K562 (cell line): ENCODE measurements around the gene WASHC2A. TPM values are rescaled to one million over a fixed set of nuclear protein-coding genes. Genes with fewer than 3 reads are reported as not detected.
"Not testable (repeated sequence)": the region's sequence is repeated elsewhere in the genome, so short reads cannot be mapped to it uniquely, and the experiment has no call there.

Experiments used
- ATF1 ChIP-seq, 2 experiments: fragments of 450-650 bp in 1 of 2; IDR thresholded peaks; 2 replicates each; pipeline ENCODE4 v1.6.1; 2016; ENCODE audit warnings: missing compliant biosample characterization in 1 of 2, missing genetic modification characterization in 1 of 2
- CBFA2T2 ChIP-seq: fragments of 450-650 bp; conservative IDR thresholded peaks from 2 replicates; pipeline ENCODE4 v1.6.1; 2017; ENCODE audit warnings: mild to moderate bottlenecking
- CXXC5 ChIP-seq: fragments of 250-450 bp; sonication (Bioruptor Pico); IDR thresholded peaks from 2 replicates; pipeline ENCODE4 v1.8.0; 2022; ENCODE audit warnings: inconsistent platforms, mild to moderate bottlenecking, moderate library complexity
- ETS1 ChIP-seq: conservative IDR thresholded peaks from 2 replicates; pipeline ENCODE4 v1.6.1; 2011; ENCODE audit warnings: low read depth, mild to moderate bottlenecking, low read length; ENCODE audit not compliant: control insufficient read depth
- KDM5B ChIP-seq: fragments of 200-600 bp; sonication (generic); IDR thresholded peaks from 2 replicates; pipeline ENCODE4 v1.6.1; 2012; ENCODE audit warnings: low read depth, mild to moderate bottlenecking, moderate library complexity, low read length, control low read depth, inconsistent platforms; ENCODE audit not compliant: insufficient replicate concordance
- NKRF ChIP-seq: fragments of 450-650 bp; IDR thresholded peaks from 2 replicates; pipeline ENCODE4 v1.6.1; 2016; ENCODE audit warnings: borderline replicate concordance
- PHF8 ChIP-seq: fragments of 200-600 bp; sonication (generic); IDR thresholded peaks from 2 replicates; pipeline ENCODE4 v1.6.1; 2012; ENCODE audit warnings: mixed run types, mild to moderate bottlenecking, inconsistent platforms, low read length, moderate library complexity, borderline replicate concordance
- POLR2G ChIP-seq: fragments of 200-400 bp; formaldehyde crosslinking; IDR thresholded peaks from 2 replicates; pipeline ENCODE4 v1.6.1; 2017; ENCODE audit warnings: low read depth, mild to moderate bottlenecking, antibody characterized with exemption, low read length, moderate library complexity
- TFAP4 ChIP-seq: sonication (generic); formaldehyde crosslinking; IDR thresholded peaks from 2 replicates; pipeline ENCODE4 v1.8.0; 2022; ENCODE audit warnings: missing genetic modification reagents, mild to moderate bottlenecking, moderate library complexity, borderline replicate concordance
- TOE1 ChIP-seq, 2 experiments: fragments of 450-650 bp in 1 of 2; sonication (generic) in 1 of 2; formaldehyde crosslinking in 1 of 2; IDR thresholded peaks; 2 replicates each; pipeline versions ENCODE4 v1.7.1 to v1.8.0; 2016 to 2022; ENCODE audit warnings: borderline replicate concordance in 2 of 2, mild to moderate bottlenecking in 2 of 2, antibody characterized with exemption in 1 of 2, inconsistent platforms in 1 of 2, low read depth in 1 of 2, missing genetic modification reagents in 1 of 2, moderate library complexity in 1 of 2
- YY1 ChIP-seq, 3 experiments: IDR thresholded peaks; 2 replicates each; pipeline ENCODE4 v1.6.1; 2011; ENCODE audit warnings: low read length in 2 of 3, mild to moderate bottlenecking in 2 of 3, moderate library complexity in 2 of 3, borderline replicate concordance in 1 of 3, control low read depth in 1 of 3, low read depth in 1 of 3; ENCODE audit not compliant: insufficient read depth in 3 of 3, insufficient replicate concordance in 2 of 3, control insufficient read depth in 1 of 3, insufficient read length in 1 of 3; ENCODE audit errors: extremely low read depth in 1 of 3
- polyA plus RNA-seq, 8 experiments: library from polyadenylated mRNA; depleted of rRNA in 4 of 8; stranded (reverse) in 5 of 8; unstranded in 3 of 8; fragments of >200 nt; fragmentation: Nextera tagmentation in 2 of 8; fragmentation: Illumina TruSeq in 1 of 8; extraction: Ambion mirVana in 2 of 8; extraction: Trizol in 1 of 8; gene quantifications; 2 replicates each; pipeline versions ENCODE4 v1.2.1 to v1.2.3, GENCODE V29; 2011 to 2014; ENCODE audit warnings: inconsistent platforms in 1 of 8, missing spikeins in 1 of 8
- total RNA-seq, 7 experiments: library from RNA; depleted of rRNA in 6 of 7; stranded (reverse); fragments of >200 nt in 6 of 7; fragmentation: Illumina TruSeq in 2 of 7; extraction: Trizol in 2 of 7; gene quantifications; 2 replicates each; pipeline versions ENCODE4 v1.2.1 to v1.2.3, GENCODE V29; 2011 to 2021; ENCODE audit warnings: low replicate concordance in 1 of 7
- TF ChIP-seq, protein P1 (sequence below): sonication (generic); formaldehyde crosslinking; IDR thresholded peaks from 2 replicates; pipeline ENCODE4 v1.9.0; 2022; ENCODE audit warnings: mild to moderate bottlenecking, missing genetic modification reagents
- TF ChIP-seq, protein P2 (sequence below), 2 experiments: fragments of 450-650 bp; conservative IDR thresholded peaks; 2 replicates each; pipeline ENCODE4 v1.6.1; 2017; ENCODE audit warnings: mild to moderate bottlenecking in 2 of 2, moderate library complexity in 2 of 2

The WASHC2A gene
- total and polyA plus RNA-seq, 9 of the 15 experiments (the other 6 are each of a cell fraction or from before 2014, with no cell fraction given), result 4.7 to 42.2 (median 28.7) TPM

DNA sequence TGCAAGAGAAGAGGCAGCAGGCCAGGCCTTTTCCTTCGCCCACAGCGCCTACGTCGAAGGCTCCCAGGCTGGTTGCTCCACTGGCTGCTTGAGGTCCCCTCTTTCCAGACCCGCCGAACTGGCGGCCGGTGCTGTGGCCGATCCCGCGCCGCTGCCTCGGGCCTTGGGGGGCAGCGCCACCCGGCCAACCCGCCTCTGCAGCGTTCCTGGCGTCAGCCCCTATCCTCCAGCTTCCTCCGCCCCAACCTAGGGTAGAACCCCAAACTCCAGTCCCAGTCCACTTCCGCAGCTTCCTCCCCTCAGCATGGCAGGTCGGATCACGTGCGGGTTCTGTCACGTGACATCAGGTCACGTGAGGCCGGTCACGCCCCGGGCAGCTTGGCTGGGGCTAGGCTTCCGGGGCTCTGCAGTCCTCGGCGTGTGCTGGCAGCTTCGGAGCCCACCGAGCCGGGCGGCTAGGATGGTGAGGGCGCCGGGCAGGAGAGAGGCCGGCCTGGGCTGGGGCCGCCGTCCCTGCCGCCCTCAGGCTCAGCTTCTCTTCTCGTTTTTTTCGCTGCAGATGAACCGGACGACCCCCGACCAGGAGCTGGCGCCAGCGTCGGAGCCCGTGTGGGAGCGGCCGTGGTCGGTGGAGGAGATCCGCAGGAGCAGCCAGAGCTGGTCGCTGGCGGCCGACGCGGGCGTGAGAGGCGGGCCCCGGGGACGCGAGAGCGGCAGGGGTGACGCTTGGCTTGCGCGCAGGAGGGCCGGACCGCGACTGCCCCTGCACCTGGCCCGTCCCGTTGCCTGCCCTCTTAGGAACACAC is at the start of gene WASHC2A (continued):
- TF ChIP-seq ETS1, result peak; percentile 64; the same call in 1 of the 2 replicates
- TF ChIP-seq KDM5B, result peak; percentile 38
- TF ChIP-seq POLR2G, result peak; percentile 72
- peak in 1 of 3 experiments; percentile 30 for TF ChIP-seq YY1 (IDR thresholded peaks at IDR 0.05; ENCODE audit: borderline replicate concordance in 1 of 3, control insufficient read depth in 1 of 3, extremely low read depth in 1 of 3, insufficient read depth in 3 of 3, insufficient read length in 1 of 3, insufficient replicate concordance in 2 of 3, low read depth in 1 of 3, low read length in 2 of 3)
- TF ChIP-seq NKRF, result peak; percentile 74
- peak; percentile 25; the same call in 1 of the 2 replicates for TF ChIP-seq CXXC5 (CRISPR knock-in tag)
- TF ChIP-seq TOE1 (IDR thresholded peaks at IDR 0.05; ENCODE audit: borderline replicate concordance), result peak; percentile 79; the same call in 1 of the 2 replicates
- not testable (repeated sequence) for TF ChIP-seq TOE1 (CRISPR knock-in tag; IDR thresholded peaks at IDR 0.05; ENCODE audit: borderline replicate concordance, low read depth); ATF1 (CRISPR knock-in tag; IDR thresholded peaks at IDR 0.05)
- TF ChIP-seq PHF8, result peak; percentile 50; the same call in 1 of the 2 replicates
- TF ChIP-seq ATF1 (tag; IDR thresholded peaks at IDR 0.05), result peak; percentile 35; the same call in 1 of the 2 replicates
- TF ChIP-seq, protein P1, sequence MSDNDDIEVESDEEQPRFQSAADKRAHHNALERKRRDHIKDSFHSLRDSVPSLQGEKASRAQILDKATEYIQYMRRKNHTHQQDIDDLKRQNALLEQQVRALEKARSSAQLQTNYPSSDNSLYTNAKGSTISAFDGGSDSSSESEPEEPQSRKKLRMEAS (CRISPR knock-in tag), result peak; percentile 47
- TF ChIP-seq, protein P2, sequence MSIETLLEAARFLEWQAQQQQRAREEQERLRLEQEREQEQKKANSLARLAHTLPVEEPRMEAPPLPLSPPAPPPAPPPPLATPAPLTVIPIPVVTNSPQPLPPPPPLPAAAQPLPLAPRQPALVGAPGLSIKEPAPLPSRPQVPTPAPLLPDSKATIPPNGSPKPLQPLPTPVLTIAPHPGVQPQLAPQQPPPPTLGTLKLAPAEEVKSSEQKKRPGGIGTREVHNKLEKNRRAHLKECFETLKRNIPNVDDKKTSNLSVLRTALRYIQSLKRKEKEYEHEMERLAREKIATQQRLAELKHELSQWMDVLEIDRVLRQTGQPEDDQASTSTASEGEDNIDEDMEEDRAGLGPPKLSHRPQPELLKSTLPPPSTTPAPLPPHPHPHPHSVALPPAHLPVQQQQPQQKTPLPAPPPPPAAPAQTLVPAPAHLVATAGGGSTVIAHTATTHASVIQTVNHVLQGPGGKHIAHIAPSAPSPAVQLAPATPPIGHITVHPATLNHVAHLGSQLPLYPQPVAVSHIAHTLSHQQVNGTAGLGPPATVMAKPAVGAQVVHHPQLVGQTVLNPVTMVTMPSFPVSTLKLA (conservative IDR thresholded peaks at IDR 0.05), result peak in 1 of 2 experiments; percentile 44; a peak in 1 of 4 replicates
- peak; percentile 86 for TF ChIP-seq CBFA2T2
- peak; percentile 43; the same call in 1 of the 2 replicates for TF ChIP-seq TFAP4
